HCT116 (cell line): ENCODE measurements around the gene C3orf70. TPM values are rescaled to one million over a fixed set of nuclear protein-coding genes. Genes with fewer than 3 reads are reported as not detected.

Experiments
- ATAC-seq: fragments of 200-7000 bp; cut with Tn5 transposase; 2 replicates; pipeline ENCODE4 v1.9.1; 2020; ENCODE audit warnings: mild to moderate bottlenecking, moderate library complexity
- BruUV-seq: library from RNA; stranded (reverse); fragments of 400-500 nt; replicated peaks from 2 replicates; lab custom pipeline; 2021; lab: Mats Ljungman, UMichigan
- CTCF ChIA-PET: fragments of 300-600 bp; sonication (Branson Sonifier 250); formaldehyde crosslinking; loops from one replicate; lab custom pipeline; 2021; ENCODE audit warnings: antibody characterized with exemption; lab: Charles Lee
- POLR2A ChIA-PET: fragments of 300-600, 350-600 bp; sonication (Branson Sonifier 250); formaldehyde crosslinking; loops from one replicate; lab custom pipeline; 2021; ENCODE audit warnings: antibody characterized with exemption; lab: Charles Lee
- RAD21 ChIA-PET, 2 experiments: fragments of 300-600 bp; sonication (Branson Sonifier 250); formaldehyde crosslinking; loops; one replicate each; lab custom pipeline; 2023; ENCODE audit warnings: low total read pairs in 2 of 2; ENCODE audit not compliant: uncharacterized antibody in 2 of 2, unreplicated experiment in 2 of 2, low non-redundant PET in 1 of 2; lab: Charles Lee
- DNase-seq: peaks from one replicate; pipeline ENCODE4 v3.0.0-alpha.2; 2010; ENCODE audit warnings: low read depth, low spot score
- H2AFZ ChIP-seq: fragments of 200-600 bp; shearing (Covaris generic), sonication (generic); 2 replicates; pipeline ENCODE4 v1.6.1; 2017; ENCODE audit warnings: low read depth, mixed run types, mixed read lengths, antibody characterized with exemption, low read length; ENCODE audit not compliant: poor library complexity, severe bottlenecking
- H3K27ac ChIP-seq: 2 replicates; pipeline ENCODE4 v1.5.1; 2012; ENCODE audit warnings: low read depth, low read length
- H3K27me3 ChIP-seq: fragments of 200-600 bp; sonication (generic); 2 replicates; pipeline ENCODE4 v1.6.1; 2016; ENCODE audit warnings: mixed run types, low read length, mixed read lengths; ENCODE audit not compliant: insufficient read depth
- H3K36me3 ChIP-seq, 2 experiments: fragments of 200-500 bp in 1 of 2; fragments of 200-600 bp in 1 of 2; sonication (Bioruptor generic) in 1 of 2; sonication (generic) in 1 of 2; 2 replicates each; pipeline versions ENCODE4 v1.5.1 to v1.6.1; 2014 to 2016; ENCODE audit warnings: low read length in 2 of 2, inconsistent platforms in 1 of 2, mixed read lengths in 1 of 2, mixed run types in 1 of 2; ENCODE audit not compliant: insufficient read depth in 2 of 2, control insufficient read depth in 1 of 2
- H3K4me1 ChIP-seq, 2 experiments: fragments of 200-600 bp in 1 of 2; sonication (generic) in 1 of 2; 2 replicates each; pipeline versions ENCODE4 v1.5.1 to v1.6.1; 2012 to 2017; ENCODE audit warnings: low read length in 2 of 2, inconsistent platforms in 1 of 2, mild to moderate bottlenecking in 1 of 2, mixed read lengths in 1 of 2, mixed run types in 1 of 2, moderate library complexity in 1 of 2; ENCODE audit not compliant: insufficient read depth in 2 of 2, control insufficient read depth in 1 of 2
- H3K4me2 ChIP-seq: fragments of 200-600 bp; sonication (generic); 2 replicates; pipeline ENCODE4 v1.6.1; 2017; ENCODE audit warnings: mixed run types, low read length, mixed read lengths
- H3K4me3 ChIP-seq, 2 experiments: fragments of 200-600 bp in 1 of 2; sonication (generic) in 1 of 2; replicated peaks in 1 of 2; 2 replicates each; pipeline ENCODE4 v1.5.1; 2011 to 2016; ENCODE audit warnings: low read length in 2 of 2, control low read depth in 1 of 2, low read depth in 1 of 2, mild to moderate bottlenecking in 1 of 2, mixed read lengths in 1 of 2, mixed run types in 1 of 2
- H3K79me2 ChIP-seq: fragments of 200-600 bp; sonication (generic); 2 replicates; pipeline ENCODE4 v1.6.1; 2017; ENCODE audit warnings: mild to moderate bottlenecking, mixed run types, low read length, moderate library complexity, mixed read lengths; ENCODE audit not compliant: insufficient read depth
- H3K9ac ChIP-seq: fragments of 200-600 bp; sonication (generic); 2 replicates; pipeline ENCODE4 v1.6.1; 2016; ENCODE audit warnings: low read length, mixed read lengths
- H3K9me2 ChIP-seq: fragments of 200-600 bp; sonication (generic), shearing (Covaris generic); 2 replicates; pipeline ENCODE4 v1.6.1; 2017; ENCODE audit warnings: mixed run types, mild to moderate bottlenecking, moderate library complexity; ENCODE audit not compliant: insufficient read depth
- H3K9me3 ChIP-seq, 2 experiments: fragments of 200-500 bp in 1 of 2; fragments of 200-600 bp in 1 of 2; sonication (Bioruptor generic) in 1 of 2; sonication (generic) in 1 of 2; 2 replicates each; pipeline ENCODE4 v1.6.1; 2014 to 2017; ENCODE audit warnings: low read length in 2 of 2, mixed read lengths in 2 of 2, inconsistent platforms in 1 of 2, low read depth in 1 of 2, mild to moderate bottlenecking in 1 of 2, mixed run types in 1 of 2, moderate library complexity in 1 of 2; ENCODE audit not compliant: control insufficient read depth in 1 of 2, insufficient read depth in 1 of 2
- H4K20me1 ChIP-seq: fragments of 200-600 bp; sonication (generic), shearing (Covaris generic); 2 replicates; pipeline ENCODE4 v1.6.1; 2017; ENCODE audit warnings: mixed run types, mild to moderate bottlenecking, moderate library complexity; ENCODE audit not compliant: insufficient read depth
- CEBPB ChIP-seq: IDR thresholded peaks from 2 replicates; pipeline ENCODE4 v1.6.1; 2012; ENCODE audit warnings: low read depth
- EGR1 ChIP-seq: IDR thresholded peaks from 2 replicates; pipeline ENCODE4 v1.6.1; 2012; ENCODE audit warnings: low read depth
- EZH2 ChIP-seq: fragments of 200-600 bp; sonication (generic); IDR thresholded peaks from 2 replicates; pipeline ENCODE4 v1.6.1; 2017; ENCODE audit warnings: antibody characterized with exemption, mixed run types
- EZH2phosphoT487 ChIP-seq: fragments of 200-600 bp; IDR thresholded peaks from 2 replicates; pipeline ENCODE4 v1.6.1; 2018; ENCODE audit warnings: antibody characterized with exemption, borderline replicate concordance
- FOSL1 ChIP-seq: IDR thresholded peaks from 2 replicates; pipeline ENCODE4 v1.6.1; 2012; ENCODE audit warnings: low read depth
- JUND ChIP-seq: IDR thresholded peaks from 2 replicates; pipeline ENCODE4 v1.6.1; 2012
- MAX ChIP-seq: IDR thresholded peaks from 2 replicates; pipeline ENCODE4 v1.6.1; 2012
- POLR2AphosphoS5 ChIP-seq: IDR thresholded peaks from 2 replicates; pipeline ENCODE4 v1.6.1; 2011; ENCODE audit warnings: mild to moderate bottlenecking, low read depth, low read length, moderate library complexity
- SIN3A ChIP-seq: IDR thresholded peaks from 2 replicates; pipeline ENCODE4 v1.6.1; 2012; ENCODE audit warnings: low read depth
- SP1 ChIP-seq: IDR thresholded peaks from 2 replicates; pipeline ENCODE4 v1.6.1; 2012; ENCODE audit warnings: low read depth
- TCF7L2 ChIP-seq: IDR thresholded peaks from 2 replicates; pipeline ENCODE4 v1.7.0; 2011; ENCODE audit warnings: borderline replicate concordance, inconsistent platforms; ENCODE audit not compliant: insufficient read depth, insufficient read length; ENCODE audit errors: extremely low read depth
- YY1 ChIP-seq: IDR thresholded peaks from 2 replicates; pipeline ENCODE4 v1.6.1; 2011; ENCODE audit warnings: low read length, low read depth, moderate library complexity, mild to moderate bottlenecking; ENCODE audit not compliant: insufficient replicate concordance; ENCODE audit errors: extremely low read depth
- ZFX ChIP-seq: fragments of 450-650 bp; IDR thresholded peaks from 2 replicates; pipeline ENCODE4 v1.6.1; 2017
- intact Hi-C: fragments of 100-400 bp; cut with micrococcal nuclease; formaldehyde crosslinking; loops from 2 replicates; pipeline ENCODE4 v1.10.0; 2022
- total RNA-seq: library from RNA; stranded (reverse); gene quantifications from one replicate; pipeline ENCODE4 v1.2.1, GENCODE V29; 2021; ENCODE audit not compliant: unreplicated experiment
- TF ChIP-seq, protein P1 (sequence below): IDR thresholded peaks from 2 replicates; pipeline ENCODE4 v1.6.1; 2012

Gene C3orf70
- total RNA-seq, 1 experiment from 2014 or later, result not detected

- no TSS peak for BruUV-seq
- no peaks in the 10 kb centered on the region for H3K9me3 ChIP-seq
- H3K9ac ChIP-seq, result no peak overlapping the region
- no peaks in the 10 kb centered on the region for H3K9me2 ChIP-seq
- H3K27me3 ChIP-seq, result no peaks in the 10 kb centered on the region
- H3K36me3 ChIP-seq, result no peaks in the 10 kb centered on the region
- H3K27ac ChIP-seq, result no peak overlapping the region
- ChIA-PET CTCF (no interaction called here), RAD21 (no interaction called here)
- H2AFZ ChIP-seq, result no peak overlapping the region
- ATAC-seq, result no peak
- no peaks in the 10 kb centered on the region for H3K79me2 ChIP-seq
- no peak for TF ChIP-seq FOSL1
- TF ChIP-seq EZH2, result no peak
- no peak for TF ChIP-seq YY1
- TF ChIP-seq TCF7L2, result no peak
- TF ChIP-seq EZH2phosphoT487, result no peak
- no peak for TF ChIP-seq SIN3A
- TF ChIP-seq CEBPB, result no peak
- TF ChIP-seq JUND, result no peak
- TF ChIP-seq MAX, result no peak
- TF ChIP-seq, protein P1, sequence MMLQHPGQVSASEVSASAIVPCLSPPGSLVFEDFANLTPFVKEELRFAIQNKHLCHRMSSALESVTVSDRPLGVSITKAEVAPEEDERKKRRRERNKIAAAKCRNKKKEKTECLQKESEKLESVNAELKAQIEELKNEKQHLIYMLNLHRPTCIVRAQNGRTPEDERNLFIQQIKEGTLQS, result no peak
- TF ChIP-seq EGR1, result no peak
- no peak for TF ChIP-seq ZFX
- TF ChIP-seq SP1, result no peak
- TF ChIP-seq, all 23 proteins: peak for 0
- POLR2A ChIA-PET, result no interaction called here
- DNase-seq, result no peak
- intact Hi-C loops, result no loop called here
- Histone ChIP-seq H4K20me1 (no peaks in the 10 kb centered on the region), H3K4me1 (no peaks in the 10 kb centered on the region), H3K4me2 (no peak overlapping the region), H3K4me3 (no peak overlapping the region)
Observed at GRCh38 chr3:185058796-185059195, 94.1 kb downstream of the C3orf70 start.

GRCh38 chr3:185057829-185058228 lies 95.0 kb downstream of the C3orf70 start:
- Histone ChIP-seq H3K4me1 (no peaks in the 10 kb centered on the region), H3K4me3 (no peak overlapping the region), H3K79me2 (no peaks in the 10 kb centered on the region), H3K27me3 (no peaks in the 10 kb centered on the region), H3K9ac (no peak overlapping the region), H3K4me2 (no peak overlapping the region), H2AFZ (no peak overlapping the region), H3K36me3 (no peaks in the 10 kb centered on the region), H3K9me3 (no peaks in the 10 kb centered on the region), H4K20me1 (no peaks in the 10 kb centered on the region), H3K27ac (no peak overlapping the region), H3K9me2 (no peaks in the 10 kb centered on the region)
- BruUV-seq, result no TSS peak
- CTCF ChIA-PET, result no interaction called here
- ATAC-seq (no peak), DNase-seq (no peak)
- intact Hi-C loops, result no loop called here
- TF ChIP-seq POLR2AphosphoS5, result no peak
- RAD21 ChIA-PET, result no interaction called here
- POLR2A ChIA-PET, result no interaction called here
